Stimulated activated CD4-positive, alpha-beta T cell treated with anti-CD3 and anti-CD28 coated beads, TNF-alpha, amount 100 ng/mL, for 1 hour (primary cell): ENCODE measurements around the gene ITFG1.
"Not testable (repeated sequence)": the region's sequence is repeated elsewhere in the genome, so short reads cannot be mapped to it uniquely, and the experiment has no call there.

ENCODE experiments used
- DNase-seq, 3 donors: peaks; one replicate each; pipeline ENCODE4 v3.0.0-alpha.2; 2020; ENCODE audit warnings: low read depth in 3 of 3, low spot score in 1 of 3

The ITFG1 gene

DNA sequence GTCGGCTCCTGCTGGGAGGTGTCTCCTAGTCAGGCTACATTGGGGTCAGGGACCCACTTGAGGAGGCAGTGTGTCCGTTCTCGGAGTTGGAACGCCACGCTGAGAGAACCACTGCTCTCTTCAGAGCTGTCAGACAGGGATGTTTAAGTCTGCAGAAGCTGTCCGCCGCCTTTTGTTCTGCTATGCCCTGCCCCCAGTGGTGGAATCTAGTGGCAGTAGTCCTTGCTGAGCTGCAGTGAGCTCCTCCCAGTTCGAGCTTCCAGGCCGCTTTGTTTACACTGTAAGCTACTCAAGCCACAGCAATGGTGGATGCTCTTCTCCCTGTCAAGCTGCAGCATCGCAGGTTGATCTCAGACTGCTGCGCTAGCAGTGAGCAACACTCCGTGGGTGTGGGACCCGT, 36.0 kb downstream of the ITFG1 start:
- DNase-seq = no peak

DNA sequence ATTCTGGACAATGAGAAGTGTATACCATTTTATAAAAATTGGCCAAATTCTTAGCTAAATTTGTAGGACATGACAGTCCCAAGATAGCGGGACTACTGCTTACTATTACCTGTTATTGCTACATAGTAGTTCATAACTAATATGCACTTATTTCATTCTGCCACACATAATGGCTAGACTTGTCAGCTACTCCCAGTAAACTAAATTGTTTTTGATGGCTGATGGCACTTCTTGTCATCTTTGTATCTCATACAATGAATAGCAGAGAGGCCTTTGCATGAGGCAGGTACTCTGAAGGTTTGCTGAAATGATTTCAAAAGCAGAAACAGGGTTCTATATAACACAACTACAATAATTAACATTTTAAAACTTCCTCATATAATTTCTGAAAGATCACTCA, 44.0 kb downstream of the ITFG1 start:
- no peak for DNase-seq

DNA sequence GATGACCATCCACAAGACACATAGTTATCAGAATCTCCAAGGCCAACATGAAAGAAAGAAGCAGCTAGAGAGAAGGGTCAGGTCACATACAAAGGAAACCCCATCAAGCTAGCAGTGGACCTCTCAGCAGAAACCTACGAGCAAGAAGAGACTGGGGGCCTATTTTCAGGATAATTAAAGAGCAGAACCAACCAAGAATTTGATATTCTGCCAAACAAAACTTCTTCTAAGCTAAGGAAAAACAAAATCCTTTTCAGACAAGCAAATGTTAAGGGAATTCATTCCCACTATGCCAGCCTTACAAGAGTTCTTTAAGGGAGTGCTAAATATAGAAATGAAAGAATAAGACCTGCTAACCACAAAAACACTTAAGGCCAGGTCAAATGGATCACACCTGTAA, 47.8 kb downstream of the ITFG1 start:
- no peak for DNase-seq

DNA sequence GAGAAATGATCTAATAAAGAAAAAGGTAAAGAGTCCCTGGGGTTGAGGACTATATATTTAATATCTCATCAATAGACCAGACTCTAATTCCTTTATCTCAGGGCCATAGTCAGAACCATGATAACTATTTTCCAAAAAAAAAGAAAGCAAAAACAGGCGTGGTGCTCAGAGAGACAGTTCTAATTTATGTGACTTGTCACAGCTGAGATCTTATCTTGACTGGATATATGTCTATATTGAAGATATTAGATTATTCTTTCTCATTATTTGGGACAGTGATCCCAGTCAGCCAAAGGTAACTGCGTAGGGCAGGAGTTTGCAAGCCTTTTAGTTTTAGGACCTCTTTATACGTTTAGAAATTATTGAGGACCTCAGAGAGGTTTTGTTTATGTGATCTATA, 52.4 kb downstream of the ITFG1 start:
- DNase-seq = no peak

DNA sequence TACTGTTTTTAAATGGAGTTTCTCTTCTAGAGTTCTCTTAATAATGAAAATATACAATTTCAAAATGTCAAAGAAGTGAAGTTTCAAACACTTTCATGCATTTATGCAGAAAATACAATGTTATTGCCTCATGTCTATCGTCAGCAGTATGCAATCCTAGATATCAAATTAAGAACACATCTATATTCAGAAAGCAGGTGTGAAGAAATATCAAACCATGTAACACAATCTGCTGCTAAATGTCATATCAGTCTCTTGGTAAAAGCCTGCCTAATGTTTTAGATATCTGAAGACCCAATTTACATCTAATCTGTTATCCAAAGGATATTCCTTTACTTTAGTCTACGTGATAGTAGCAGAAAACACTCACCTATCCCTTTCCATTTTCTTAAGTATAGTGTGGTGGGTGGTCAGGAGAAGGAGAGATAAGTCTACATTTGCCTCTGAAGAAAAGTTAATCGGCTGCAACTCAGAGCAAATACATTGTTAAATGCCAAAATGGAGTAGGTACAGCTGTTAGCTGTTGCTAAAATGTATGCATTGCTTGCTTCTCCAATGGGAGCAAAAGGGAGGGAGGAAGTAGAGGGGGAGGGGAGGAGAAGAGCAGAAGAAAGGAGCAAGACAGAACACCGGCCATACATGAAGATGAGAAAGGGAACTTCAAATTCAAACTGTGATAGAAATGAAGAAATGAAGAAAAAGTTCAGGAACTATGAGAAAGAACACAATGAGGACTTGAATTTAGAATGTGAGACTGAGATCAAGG, 64.9 kb downstream of the ITFG1 start:
- no peak for DNase-seq

DNA sequence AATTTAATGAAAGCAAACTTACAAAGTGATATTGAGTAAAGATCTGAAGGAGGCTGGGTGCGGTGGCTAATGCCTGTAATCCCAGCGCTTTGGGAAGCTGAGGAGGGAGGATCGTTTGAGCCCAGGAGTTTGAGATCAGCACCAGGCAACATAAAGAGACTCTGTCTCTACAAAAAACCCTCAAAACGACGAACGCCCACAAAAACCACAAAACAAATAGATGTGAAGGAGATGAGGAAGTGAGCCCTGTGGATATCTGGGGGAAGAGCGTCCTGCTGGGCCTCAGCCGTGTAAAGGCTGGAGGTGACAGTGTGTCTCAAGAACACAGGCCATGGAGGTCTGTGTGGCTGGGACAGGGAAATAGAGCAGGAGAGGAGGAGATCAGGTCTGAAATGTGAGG, 68.8 kb downstream of the ITFG1 start:
- DNase-seq = no peak

DNA sequence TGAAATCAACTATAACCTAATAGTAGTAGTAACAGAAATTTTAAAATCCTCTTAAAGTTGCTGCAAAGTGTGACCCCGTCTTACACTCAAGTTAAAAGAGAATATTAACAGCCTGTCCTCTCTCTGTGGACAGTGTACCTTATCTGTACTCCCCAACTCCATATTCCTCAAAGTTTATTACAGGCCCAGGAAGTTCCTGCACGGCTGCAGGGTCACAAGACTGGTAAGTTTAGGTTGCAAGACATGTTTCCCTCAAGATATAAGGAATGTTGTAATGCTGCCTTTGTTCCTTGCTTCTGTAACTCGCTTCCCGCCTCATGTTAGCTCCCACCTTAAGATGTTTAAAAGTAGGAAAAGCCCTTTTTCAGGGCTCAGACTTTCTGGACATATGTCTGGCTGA, 72.2 kb downstream of the ITFG1 start:
- no peak for DNase-seq

DNA sequence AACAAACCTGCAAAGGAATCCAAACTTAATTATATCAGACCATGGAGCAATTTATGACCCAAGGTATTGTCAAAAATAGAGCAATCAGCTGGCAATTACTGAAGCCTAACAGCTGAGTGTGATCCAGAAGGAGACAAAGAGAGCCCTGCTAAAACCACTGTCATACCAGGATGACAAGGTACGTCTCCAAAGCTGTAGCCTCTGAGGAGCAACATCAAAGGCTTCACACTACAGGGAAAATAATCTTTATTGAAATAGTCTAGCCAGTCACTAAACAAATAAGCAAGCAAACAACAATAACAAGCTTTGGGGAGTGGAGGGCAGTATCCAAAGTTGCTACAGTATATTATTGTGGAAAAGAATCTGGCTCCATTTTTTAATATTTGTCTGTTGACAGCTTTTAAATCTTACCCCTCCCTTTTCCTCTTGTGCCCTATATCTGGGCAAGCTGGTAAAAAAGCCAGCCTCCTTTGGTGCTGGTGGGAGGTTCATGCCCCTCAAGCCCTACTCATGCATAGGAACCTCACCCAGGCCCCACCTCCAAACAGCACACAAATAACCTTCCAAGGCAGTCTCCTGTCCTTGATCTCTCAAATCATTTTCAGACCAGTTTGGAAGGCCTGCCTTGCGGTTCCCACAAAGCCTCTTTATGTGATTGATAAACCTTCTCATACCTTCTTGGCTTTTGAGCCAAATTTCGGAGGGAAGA, 73.7 kb downstream of the ITFG1 start:
- no peak for DNase-seq

DNA sequence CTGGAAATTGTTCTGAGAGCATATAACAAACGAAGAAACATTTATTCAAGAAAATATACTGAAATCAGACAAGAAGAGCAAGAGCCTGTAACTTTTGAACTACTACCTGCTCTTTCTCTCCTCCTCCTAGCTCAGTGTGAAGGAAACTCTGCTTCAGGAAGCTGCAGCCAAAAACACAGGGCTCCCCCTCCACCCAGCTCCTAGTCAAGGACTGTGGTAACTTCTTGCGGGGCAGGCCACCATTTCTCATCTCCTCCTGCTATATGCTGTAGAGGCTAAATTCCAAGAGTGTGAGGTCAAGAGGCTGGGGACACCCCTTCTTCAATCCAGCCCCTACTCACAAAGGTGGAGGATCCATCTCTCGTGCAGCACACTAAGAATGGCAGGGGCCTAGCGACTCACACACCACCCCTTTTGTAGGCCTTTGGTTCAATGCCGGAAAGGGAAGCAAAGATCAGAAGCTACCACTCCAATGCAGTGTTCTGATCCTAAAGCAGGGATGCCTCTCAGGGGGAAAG, 74.6 kb downstream of the ITFG1 start:
- no peak for DNase-seq

DNA sequence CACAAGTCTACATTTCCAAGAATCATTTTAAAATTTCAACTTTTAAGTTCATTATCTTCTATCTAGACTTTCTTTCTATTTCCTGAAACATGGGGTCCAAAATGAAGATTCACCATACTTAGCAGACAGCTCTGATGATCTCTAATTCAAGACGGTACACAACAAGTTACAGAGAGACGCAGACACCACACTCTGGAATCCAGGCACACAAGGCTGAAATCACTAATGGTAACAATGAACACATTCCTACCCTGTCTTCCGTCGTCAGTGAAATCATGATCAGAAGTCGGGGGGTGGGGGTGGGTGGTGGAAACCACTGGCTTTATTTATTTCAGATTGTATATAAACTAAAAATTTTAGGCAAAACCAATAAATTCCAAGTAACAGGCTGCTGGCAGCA, 78.5 kb downstream of the ITFG1 start:
- DNase-seq = no peak

DNA sequence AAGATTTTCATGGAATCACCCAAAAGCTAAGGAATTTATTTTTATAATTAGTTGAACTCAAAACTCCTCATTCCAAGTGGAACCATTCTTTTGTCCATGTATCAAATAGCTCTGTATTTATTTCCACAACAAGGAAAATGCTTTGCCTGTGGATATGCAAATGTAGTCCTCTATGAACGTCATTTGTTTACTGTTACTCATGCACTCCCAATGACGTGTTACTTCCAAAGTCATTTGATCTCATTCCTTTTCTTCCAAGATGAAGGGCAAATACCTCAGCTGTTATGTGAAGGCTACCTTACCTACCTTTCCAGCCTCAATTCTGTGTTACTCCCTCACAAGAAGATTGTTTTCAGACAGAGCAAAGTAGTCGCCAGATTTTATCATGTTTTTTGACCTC, 83.7 kb downstream of the ITFG1 start:
- DNase-seq = no peak

DNA sequence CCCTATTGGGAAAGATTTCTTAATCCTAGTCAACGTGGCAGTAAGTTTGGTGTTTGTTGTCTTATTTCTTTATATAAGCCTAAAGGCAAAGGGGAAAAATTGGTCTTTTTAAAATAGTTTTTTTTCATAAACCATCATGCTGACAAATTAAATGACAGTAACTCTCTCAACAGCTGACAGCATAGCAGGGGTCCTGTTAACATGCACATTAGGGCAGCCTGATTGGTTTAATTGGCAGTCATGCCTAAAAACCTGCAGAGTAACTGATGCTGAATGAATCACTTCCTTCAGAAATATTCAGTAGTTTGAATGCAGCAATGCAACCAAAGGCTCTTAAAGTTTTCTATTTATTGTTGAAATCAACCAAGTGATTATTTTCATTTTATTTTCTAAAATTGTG, 85.4 kb downstream of the ITFG1 start:
- no peak for DNase-seq

DNA sequence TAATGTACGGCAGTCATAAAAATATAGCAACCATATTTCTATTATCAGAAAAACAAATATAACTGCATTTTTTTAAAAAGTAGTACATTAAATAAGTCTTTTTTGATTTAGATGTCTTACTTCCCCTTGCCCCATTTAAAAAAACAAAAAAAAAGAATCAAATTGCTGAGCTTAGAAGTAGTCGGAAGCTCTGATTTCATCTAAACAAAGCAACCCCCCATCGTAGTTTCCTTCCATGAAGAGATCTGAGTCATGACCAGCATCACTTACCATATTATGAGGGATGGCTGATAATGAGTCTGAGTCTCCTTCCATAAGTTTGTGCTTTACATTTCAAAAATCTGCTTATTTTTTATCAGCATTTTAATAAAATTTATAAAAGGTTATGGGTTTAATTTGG, 86.2 kb downstream of the ITFG1 start:
- DNase-seq = no peak

DNA sequence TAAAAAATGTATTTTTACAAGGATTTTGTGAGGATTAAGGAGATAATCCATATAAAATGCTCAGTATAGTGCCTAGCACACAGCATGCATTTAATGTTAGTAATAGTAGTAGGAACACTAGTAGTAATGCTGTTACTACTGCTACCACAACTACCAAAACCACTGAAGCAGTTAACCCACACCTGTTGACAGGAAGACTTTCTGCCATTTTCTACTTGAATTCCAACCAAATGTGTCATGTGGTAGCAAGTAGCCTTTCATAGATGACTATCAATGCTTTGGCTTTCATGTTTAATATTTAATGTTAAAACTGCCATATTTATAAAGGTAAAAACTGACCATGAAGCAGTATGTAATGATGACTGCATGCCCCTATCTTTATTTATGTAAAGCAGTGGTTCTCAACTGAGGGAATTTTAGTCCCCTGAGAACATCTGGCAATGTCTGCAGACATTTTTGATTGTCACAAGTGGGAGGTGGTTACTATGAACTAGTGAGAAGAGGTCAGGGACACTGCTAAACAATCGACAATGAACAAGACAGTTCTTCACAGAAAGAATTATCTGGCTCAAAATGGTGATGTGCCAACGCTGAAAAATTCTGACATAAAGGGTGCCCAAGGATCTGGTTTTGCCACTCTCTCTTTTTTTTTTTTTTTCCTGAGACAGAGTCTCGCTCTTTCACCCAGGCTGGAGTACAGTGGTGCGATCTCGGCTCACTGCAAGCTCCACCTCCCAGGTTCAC, 89.4 kb downstream of the ITFG1 start:
- DNase-seq = no peak

DNA sequence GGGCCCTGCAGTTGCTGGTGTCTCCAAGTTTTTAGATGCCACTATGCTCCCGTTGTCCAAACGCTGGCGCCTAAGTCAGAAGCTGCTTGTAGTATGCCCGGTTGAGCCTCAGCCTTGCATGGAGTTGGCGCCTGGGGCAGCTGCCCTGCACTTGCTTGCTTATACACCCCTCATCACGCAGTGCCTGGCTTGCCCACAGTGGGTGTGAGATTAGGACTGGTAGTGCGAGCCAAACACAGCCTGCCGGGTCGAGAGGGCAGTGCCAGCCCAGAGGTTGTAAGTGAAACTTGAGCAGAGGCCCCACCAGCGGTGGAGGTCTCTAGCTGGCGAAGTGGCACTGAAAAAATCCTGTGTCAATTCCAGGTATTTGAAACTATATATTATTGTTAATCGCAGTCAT, 90.3 kb downstream of the ITFG1 start:
- no peak for DNase-seq

DNA sequence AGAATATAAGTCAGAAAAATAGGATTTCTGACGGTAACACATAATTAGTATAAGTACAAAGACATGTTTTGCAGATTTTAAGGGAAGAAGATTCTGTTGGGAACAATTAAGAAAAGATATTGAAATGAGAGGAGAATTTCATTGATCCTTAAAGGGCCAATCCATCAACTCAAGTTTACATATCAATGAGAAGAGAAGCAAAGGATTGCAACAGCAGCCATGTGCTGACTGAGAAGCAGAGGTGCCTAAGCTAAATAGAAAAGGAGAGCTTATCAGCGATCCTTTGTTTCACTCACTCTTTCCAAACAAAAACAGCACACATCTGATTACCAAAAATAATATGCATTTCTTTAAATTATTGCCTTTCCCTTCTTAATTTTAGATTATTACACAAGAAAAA, 94.6 kb downstream of the ITFG1 start:
- no peak for DNase-seq

DNA sequence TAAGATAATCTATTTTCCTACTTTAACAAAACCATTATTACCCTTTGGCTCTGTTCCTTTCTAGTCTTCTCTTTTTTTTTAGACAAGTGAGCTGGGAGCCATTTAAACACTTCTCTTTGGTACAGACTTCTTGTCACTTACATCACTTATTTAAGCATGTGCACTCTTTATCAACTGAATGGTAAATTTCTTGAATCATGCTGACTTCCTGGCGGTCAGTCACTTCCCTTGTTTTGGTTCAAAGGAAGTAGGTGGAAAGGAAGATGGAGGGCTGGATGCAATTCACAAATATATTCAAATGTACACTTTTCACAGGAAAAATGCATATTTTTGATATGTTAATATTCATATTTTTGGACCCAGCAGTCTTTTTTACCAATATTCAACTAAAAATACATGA, 97.1 kb downstream of the ITFG1 start:
- no peak for DNase-seq

DNA sequence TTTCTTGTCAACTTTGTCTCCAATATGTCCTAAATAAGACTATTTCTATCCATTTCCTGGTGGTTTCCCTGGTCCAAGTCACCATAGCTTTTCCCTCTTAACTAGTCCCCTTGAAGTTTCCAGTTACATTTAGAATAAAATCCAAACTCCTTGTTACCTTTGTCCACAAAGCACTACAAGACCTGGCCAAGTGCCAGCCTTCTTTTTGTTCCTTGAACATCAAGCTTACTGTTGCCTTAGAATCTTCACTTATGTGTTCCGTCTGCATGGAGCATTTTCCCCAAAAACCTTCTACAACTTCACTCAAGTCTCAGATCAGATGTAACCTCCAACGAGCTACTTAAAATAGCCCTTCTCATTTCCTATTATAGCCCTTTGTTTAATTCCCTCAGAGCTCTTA, 101.4 kb downstream of the ITFG1 start:
- DNase-seq = no peak

DNA sequence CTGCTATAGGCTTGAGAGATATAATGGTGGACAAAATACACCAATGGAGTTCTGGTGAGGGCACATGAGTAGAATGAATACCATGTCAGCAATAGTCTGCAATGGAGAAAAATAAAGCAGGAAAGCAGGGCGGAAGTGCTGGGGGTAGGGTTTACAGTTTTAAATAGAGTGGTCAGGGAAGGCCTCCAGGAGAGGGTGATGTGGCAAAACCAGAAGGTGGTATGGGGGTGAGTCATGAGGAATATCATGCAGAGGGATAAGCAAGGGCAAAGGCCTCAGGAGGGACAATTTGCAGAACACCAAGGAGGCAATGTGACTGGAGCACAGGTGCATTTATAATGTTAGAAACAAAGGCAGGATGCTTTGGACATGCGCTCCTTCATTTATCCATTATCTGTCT, 102.0 kb downstream of the ITFG1 start:
- no peak for DNase-seq

DNA sequence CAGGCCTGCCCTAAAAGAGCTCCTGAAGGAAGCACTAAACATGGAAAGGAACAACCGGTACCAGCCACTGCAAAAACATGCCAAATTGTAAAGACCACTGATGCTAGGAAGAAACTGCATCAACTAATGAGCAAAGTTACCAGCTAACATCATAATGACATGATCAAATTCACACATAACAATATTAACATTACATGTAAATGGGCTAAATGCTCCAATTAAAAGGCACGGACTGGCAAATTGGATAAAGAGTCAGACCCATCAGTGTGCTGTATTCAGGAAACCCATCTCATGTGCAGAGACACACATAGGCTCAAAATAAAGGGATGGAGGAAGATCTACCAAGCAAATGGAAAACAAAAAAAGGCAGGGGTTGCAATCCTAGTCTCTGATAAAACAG, 111.8 kb downstream of the ITFG1 start:
- not testable (repeated sequence) for DNase-seq

DNA sequence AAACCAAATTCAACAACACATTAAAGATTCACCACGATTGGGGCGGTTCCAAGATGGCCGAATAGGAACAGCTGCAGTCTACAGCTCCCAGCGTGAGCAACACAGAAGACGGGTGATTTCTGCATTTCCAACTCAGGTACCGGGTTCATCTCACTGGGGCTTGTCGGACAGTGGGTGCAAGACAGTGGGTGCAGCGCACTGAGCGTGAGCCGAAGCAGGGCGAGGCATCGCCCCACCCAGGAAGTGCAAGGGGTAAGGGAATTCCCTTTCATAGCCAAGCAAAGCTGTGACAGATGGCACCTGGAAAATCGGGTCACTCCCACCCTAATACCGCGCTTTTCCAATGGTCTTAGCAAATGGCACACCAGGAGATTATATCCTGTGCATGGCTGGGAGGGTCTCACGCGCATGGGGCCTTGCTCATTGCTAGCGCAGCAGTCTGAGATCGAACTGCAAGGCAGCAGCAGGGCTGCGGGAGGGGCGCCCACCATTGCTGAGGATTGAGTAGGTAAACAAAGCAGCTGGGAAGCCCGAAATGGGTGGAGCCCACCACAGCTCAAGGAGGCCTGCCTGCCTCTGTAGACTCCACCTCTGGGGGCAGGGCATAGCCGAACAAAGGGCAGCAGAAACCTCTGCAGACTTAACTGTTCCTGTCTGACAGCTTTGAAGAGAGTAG, 113.7 kb downstream of the ITFG1 start:
- not testable (repeated sequence) for DNase-seq
